Measurements from ENCODE around the gene GPC5.

Gene GPC5

DNA sequence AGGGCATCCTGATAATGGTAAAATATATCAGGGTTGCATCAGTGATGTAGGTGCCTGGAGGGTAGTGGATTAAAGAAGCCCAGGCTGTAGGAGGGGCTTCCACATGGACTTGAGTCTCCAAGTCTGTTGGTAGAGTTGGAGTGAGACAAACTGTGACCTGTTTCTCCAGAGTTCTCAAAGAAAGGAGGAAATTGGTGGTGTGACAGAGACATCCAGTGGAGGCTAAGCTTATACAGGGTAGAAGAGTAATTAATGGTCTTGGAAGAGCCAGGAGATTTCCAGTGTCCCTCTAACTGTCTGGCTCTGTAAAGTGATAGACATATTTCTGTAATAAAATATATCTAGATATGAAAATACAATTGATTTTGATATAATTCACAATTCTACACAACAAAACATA is 61.1 kb downstream of the GPC5 start:
- no peak for DNase-seq (ENCODE audit: low spot score)

DNA sequence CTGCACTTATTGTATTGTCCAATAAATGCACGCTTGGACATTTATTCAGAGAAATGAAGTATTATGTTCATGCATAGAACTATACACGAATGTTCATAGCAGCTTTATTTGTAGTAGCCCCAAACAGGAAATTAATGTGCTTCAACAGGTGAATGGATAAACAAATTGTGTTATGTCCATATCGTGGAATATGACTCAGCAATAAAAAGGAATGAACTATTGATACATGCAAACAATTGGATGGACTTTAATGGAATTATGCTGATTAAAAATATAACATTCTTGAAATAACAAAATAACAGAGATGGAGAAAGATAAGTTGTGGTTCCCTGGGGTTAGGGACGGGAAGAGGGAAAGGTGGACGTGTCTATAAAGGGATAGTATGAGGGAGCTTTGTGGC is 65.9 kb downstream of the GPC5 start:
- DNase-seq (ENCODE audit: low spot score) = no peak

DNA sequence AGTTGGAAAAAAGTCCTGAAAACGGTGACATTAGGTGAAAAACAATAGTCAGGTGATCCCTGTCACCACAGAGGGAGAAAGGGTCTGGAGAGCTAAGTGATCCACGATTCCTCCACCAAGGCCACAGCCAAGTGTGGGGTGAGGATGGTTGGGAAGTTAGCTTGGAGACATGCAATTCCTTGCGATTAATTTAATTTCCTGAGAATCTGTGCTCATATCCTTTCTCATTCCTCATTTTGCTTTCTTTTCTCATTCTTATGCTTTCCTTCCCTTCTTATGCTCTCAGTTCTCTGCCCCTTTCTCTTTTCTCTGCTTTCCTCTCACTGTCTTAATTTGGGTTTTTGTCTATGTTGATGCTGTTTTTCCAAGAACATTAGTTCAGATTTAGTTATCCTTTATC is 68.8 kb downstream of the GPC5 start:
- DNase-seq (ENCODE audit: low spot score) = no peak

DNA sequence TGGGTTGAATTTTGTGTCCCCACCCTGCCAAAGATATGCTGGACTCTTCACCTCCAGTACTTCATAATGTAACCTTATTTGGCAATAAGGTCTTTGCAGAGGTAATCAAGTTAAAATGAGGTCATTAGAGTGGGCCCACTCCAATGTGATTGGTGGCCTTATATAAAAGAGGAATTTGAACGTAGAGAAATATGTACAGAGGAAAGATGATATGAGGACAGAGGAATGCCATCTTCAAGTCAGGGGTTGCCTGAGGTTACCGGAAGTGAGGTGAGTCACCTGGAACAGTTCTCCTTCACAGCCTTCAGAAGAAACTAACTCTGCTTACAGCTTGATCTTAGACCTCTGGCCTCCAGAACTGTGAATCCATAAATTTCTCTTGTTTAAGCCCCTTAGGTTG is 69.9 kb downstream of the GPC5 start:
- no peak for DNase-seq (ENCODE audit: low spot score)

DNA sequence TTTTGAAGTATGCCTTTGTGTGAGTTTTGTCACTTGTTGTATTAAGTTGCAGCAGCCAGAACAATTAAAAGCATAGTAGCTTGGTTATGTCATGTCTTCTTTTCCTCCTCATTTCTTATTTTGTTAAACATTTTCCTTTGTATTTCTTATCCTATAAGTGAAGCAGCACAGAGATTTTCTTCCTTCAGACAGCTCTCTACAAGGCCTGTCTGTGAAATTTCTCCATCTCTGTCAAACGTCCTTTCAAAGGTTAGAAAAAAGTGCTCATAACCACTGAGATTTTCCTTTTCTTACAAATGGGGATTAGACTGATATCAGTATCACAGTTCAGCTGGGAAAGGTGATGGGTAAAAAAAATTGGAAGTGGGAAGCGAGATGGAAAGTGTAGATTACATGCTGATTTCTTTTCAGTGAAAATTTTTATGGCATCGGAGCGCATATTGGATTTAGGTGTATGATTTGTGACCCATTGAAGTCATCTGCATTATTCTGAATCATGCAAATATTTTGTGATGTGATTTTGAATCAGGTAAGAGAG is 71.7 kb downstream of the GPC5 start:
- DNase-seq (ENCODE audit: low spot score) = no peak

DNA sequence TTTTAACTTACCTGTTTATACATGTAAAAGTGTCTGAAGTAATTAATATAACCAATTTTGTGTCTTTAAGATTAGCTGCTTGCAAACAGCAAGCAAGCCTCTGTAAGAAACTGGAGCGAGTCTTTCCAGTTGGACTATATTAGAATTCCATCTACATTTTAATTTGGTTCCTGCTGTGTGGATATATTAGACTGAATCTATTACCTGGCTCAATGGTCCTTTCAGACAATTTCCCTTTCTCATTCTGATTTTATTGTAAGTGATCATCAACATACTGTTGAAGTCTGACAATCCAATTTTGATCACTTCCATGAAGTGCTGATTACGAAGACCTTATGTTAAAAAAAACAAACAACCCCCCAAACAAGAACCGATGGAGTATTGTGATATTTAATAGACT is 72.3 kb downstream of the GPC5 start:
- no peak for DNase-seq (ENCODE audit: low spot score)

DNA sequence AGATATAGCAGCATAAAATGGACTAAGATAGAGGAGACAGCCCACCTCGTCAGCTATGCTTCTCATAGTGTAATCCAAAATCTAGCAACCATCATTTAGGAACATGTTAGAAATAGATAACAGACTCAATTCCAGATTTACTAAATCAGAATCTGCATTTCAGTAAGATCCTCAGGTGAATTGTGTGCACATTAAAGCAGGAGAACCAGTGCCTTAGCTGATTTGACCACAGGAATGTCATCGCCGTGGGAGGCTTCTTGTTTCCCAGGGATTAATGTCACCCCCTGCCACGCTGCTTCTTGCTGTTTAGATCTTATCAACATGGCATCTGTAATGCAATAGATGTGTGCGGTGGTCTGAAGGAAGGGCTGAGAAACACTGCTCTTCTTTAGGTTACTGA is 84.0 kb downstream of the GPC5 start:
- DNase-seq (ENCODE audit: low spot score) = no peak

DNA sequence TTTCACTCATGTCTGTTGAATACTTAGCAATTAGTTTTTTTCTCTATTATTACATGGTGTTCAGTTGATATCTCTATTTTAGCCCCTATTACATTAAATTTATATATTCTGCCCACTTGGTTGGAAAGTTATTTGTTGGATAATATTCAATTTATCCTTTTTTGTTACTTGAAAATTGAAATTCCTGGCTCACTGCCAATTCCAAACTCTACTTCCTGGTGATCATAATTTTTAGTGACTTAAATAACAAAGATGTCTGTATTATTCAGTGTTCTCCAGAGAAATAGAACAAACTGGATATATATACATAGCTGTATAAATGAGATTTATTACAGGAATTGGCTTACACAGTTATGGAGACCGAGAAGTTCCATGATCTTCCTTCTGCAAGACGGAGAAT is 93.6 kb downstream of the GPC5 start:
- no peak for DNase-seq (ENCODE audit: low spot score)

DNA sequence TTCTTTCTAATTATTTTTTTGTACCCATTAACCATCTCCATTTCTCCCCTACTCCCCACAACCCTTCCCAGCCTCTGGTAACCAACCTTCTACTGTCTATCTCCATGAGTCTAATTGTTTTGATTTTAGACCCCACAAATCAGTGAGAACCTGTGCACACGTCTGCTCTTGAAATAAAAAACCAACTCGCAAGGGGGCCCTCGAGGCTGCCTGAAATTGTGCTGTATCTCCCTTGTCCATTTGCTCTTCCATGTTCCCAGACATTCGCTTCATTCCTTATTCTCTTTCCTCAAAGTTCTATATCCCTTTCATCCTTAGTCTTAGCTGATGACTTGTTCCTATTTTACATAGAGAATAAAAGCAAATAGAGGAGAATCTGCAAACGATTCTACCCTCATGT is 95.0 kb downstream of the GPC5 start:
- no peak for DNase-seq (ENCODE audit: low spot score)

DNA sequence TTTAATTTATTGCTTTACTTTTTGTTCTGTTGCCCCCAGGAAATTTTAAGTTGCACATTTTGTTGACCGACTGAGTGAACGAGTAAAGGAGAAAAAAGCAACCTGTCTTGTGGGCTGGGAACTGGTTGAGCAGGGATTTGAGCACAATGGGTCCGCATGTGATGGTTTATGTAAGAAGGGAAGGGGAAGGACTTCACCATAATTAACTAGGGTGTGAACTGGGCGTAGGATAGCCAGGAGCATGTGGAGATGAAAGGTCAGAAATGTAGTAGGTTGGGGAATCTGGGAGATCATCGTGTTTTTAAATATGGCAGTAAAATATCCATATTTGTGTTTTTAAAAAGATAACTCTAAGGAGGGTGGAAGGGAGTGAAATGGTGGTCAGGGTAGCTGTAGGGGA is 99.9 kb downstream of the GPC5 start:
- no peak for DNase-seq (ENCODE audit: low spot score)

DNA sequence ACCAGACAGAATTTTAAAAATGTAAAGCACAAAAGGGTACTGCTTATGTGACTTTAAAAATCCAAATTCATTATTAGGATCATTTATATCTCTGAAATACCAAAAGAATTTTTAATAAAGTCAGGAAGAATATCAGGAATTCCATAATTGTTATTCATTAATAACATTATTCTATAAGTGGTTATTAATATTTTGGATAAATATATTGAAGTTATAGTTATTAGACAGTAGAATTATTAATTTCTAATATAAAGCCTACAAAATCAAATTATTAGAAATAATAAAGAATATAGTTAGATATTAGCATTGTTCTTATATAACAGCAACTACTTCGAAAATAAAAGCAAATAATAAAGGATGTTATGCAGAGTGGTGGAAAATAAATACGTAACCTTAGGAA is 105.8 kb downstream of the GPC5 start:
- no peak for DNase-seq (ENCODE audit: low spot score)

DNA sequence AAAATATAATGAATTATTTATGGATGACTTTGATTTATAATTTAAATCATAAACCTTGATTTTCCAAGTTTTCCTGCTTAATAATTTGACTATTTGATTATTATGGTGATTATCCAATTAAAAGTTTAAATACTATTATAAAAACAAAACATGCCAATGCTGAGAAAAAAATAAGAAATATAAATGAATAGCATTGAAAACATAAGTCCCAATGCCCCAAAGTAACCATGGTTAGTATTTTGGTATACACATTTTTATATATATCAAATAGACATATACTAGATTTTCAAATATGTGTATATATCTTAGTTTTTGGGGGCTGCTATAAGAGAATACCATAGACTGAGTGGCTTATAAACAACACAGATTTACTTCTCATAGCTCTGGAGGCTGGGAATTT is 108.3 kb downstream of the GPC5 start:
- DNase-seq (ENCODE audit: low spot score) = no peak

DNA sequence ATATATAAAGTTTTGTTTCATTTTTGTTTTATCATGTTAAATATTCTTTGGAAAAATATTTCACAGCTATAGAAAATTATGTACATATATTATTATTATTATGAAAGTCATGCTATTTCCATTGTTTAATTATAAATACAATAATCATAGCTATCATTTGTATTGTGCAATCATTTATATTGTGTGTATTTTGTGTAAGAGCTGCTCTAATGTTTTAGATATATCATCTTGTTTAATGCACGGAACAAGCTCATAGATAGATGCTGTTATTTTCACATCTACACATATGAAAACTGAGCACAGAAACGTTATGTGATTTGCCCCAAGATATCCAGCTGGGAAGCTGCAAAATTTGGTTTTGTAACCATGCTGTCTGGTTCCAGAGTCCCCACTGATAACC is 111.6 kb downstream of the GPC5 start:
- no peak for DNase-seq (ENCODE audit: low spot score)

DNA sequence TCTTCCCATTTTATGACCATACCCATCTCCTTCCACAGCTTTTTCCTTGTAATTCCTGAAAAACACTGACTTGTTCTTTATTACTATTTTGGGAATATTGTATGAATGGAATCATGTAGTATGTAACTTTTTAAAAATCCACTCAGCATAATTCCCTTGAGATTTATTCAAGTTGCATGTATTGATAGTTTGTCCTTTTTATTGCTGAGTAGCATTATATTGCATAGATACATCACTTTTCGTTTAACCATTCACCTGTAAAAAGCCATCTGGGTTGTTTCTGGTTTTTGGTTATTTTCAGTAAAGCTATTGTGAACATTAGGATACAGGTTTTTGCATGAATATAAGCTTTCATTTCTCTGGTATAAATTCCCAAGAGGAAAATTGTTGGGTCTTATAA is 115.4 kb downstream of the GPC5 start:
- no peak for DNase-seq (ENCODE audit: low spot score)

DNA sequence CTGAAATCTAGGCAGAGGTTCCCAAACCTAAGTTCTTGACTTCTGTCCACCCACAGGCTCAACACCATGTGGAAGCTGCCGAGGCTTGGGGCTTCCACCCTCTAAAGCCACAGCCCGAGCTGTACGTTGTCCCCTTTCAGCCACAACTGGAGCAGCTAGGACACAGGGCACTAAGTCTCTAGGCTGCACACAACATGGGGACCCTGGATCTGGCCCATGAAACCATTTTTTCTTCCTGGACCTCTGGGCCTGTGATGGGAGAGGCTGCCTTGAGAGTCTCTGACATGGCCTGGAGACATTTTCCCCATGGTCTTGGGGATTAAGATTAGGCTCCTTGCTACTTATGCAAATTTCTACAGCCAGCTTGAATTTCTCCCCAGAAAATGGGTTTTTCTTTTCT is 118.4 kb downstream of the GPC5 start:
- DNase-seq (ENCODE audit: low spot score) = no peak

DNA sequence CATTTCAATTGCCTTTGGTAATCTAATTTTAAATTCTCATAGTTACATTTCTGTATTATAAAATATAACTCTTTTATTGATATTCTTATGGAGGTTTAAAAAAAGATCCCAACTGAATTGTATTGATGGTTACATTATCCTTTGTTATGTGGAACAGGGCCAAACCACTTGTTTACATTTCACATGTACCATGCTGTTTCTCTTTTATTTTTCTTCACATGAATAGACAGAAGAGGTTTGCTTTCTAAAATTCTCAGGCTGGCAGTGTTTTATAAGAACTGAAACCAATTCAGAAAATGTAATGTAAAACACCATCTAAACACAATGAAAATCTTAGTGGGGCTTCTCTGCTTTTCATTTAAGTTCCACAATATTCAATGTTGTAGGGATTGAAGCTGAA is 122.5 kb downstream of the GPC5 start:
- DNase-seq (ENCODE audit: low spot score) = no peak

DNA sequence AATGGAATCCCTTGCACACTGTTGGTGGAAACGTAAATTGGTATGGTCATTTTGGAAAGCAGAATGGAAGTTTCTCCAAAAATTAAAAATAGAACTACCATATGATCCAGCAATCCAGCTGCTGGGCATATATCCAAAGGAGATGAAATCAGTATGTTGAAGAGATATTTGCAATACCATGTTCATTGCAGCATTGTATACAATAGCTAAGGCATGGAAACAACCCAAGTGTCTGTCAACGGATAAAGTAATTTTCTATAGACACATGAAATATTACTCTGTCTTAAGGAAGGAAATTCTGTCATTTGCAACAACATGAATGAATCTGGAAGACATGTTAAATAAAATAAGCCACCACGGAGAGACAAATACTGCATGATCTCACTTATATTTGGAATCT is 124.7 kb downstream of the GPC5 start:
- no peak for DNase-seq (ENCODE audit: low spot score)

DNA sequence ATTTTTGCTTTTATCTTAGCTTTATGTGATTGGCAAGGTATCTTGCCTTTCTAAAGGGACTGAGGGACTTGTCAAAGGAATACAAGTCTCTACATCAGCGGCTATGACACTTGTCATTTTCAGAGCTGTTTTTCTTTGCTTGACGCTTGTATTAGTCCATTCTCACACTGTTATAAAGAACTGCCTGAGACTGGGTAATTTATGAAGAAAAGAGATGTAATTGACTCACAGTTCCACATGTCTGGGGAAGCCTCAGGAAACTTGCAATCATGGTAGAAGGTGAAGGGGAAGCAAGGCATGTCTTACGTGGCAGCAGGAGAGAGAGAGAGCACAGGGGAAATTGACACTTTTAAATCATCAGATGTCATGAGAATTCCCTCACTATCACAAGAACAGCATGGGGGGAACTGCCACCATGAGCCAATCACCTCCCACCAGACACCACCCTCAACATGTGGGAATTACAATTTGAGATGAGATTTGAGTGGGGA is 128.2 kb downstream of the GPC5 start:
- no peak for DNase-seq (ENCODE audit: low spot score)

DNA sequence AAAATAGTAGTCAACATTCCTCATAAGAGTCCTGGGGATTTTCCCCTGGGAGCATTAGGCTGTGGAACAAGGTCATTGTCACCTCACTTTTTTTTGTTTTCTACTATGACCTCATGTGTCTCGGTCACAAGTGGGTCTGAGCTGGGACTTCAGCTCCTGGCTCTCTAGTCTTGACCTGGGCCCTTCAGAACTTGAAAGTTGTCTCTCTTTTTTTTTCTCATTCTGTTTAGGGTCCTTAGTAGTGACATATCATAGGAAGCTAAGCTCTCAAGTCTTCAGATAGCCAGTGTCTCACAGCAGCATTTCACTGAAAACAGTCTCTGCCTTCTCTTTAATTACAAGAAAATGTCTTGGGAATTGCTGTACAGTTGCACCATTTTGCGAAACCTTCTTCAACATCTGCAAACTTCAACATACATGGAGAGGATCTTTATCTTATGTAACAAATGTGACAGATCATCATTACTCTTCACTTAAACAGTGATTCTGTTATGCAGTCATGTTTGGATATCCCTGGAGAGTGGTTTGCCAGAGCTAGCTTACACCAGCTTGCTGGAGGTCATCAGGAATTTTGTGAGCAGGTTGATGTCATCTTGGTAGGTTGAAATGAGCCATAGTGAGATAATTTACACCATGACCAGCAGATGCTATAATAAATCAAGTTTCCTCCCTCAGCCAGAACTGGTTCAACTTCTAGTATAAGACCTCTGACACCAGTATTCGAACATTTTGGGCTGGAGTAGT is 131.5 kb downstream of the GPC5 start:
- no peak for DNase-seq (ENCODE audit: low spot score)

DNA sequence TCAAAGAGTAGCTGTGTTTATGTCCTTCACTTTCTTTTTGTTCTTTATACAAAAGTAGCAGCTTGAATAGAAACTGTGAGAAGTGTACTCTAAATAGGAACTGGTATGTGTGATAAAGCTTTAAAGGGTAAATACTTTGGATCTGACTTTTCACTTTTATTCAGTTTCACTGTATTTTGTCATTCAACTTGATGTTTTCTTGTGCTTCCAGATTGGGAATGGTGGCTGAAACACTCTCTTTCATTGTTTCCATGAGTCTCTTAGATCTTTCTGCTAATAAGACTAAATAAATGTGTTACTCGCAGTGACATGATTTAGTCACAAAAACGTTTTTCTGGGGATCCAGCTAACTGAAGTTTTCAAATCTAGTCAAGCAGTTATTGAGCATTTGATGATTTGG is 133.2 kb downstream of the GPC5 start:
- no peak for DNase-seq (ENCODE audit: low spot score)

DNA sequence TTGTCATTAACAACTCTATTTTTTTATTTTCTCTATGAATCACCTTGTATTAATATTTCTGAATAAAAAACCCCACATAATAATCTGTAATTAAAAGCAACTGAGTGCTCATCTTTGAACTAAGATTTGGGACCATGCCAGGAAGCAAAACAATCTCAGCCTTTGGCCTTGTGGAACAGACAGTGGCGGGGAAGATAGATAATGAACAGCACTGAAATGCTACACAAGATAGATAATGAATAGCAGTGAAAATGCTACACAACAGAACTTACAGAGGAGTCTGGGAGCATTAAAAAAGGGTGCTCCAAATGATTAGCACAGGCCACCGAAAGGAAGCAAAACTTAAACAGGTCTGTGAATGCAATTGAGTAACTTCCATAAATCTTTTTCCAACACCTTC is 134.9 kb downstream of the GPC5 start:
- DNase-seq (ENCODE audit: low spot score) = no peak

DNA sequence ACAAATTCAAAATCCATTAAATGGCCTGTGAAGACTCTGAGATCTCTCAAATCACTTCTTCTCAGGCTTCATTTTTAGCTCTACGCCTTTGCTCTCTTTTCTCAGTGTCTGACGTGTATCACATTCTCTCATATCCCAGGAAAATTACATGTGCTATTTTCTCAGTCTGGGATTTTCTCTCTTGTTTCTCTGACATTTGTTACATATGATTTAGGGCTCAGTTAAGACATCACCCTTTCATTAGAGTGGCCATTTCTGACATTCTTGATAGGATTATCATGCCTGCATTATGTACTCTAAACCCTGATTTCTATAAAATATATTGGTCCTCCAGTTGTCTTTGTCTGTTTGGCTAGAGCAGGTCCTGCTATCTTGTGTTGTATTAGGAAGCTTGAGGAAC is 136.6 kb downstream of the GPC5 start:
- DNase-seq (ENCODE audit: low spot score) = no peak

DNA sequence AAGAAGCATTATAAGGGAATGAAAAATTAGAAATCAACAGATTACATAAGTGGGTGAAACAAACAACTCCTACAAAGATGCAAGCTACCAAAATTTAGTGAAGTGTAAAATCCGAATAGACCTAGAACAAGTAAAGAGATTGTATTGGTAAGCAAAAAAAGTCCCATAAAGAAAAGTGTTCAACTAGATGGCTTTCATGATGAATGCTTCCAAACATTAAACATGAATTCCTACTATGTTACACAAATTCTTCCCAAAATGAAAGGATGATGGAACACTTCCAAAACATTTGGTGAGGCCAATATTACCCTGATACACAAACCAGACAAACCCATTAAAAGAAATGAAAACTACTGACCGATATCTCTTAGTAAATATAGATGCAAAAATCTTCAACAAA is 139.0 kb downstream of the GPC5 start:
- no peak for DNase-seq (ENCODE audit: low spot score)

All from kidney capillary endothelial cell (primary cell).